ENCODE results near the gene ATF6. TPM values are rescaled to one million over a fixed set of nuclear protein-coding genes. Genes with fewer than 3 reads are reported as not detected.

Gene ATF6
- total RNA-seq, 2 experiments from 2014 or later = 22.9 to 28.0 TPM

GRCh38 chr1:161929137-161929536 lies 163.0 kb downstream of the ATF6 start:
- CTCF ChIA-PET = interaction anchor here (0.6 kb wide), 1 partner anchor 108 kb away, joined by 3 read pairs; no protein-coding TSS in a partner anchor
- no peak for DNase-seq
- Mint-ChIP-seq H3K27ac (no peak overlapping the region), H3K9me3 (peaks cover 3% of the 10 kb centered on the region), H3K27me3 (no peaks in the 10 kb centered on the region), H3K4me3 (no peak overlapping the region), H3K4me1 (peaks cover 14% of the 10 kb centered on the region), H3K36me3 (ENCODE audit: low read depth) (peaks cover 28% of the 10 kb centered on the region)
- POLR2A ChIA-PET = no interaction called here

- Mint-ChIP-seq H3K36me3 (ENCODE audit: low read depth) (peaks cover 27% of the 10 kb centered on the region), H3K27ac (no peak overlapping the region), H3K4me1 (peaks cover 23% of the 10 kb centered on the region), H3K9me3 (peaks cover 3% of the 10 kb centered on the region), H3K27me3 (no peaks in the 10 kb centered on the region), H3K4me3 (no peak overlapping the region)
- CTCF ChIA-PET = interaction anchor here (1.1 kb wide), 1 partner anchor 23 kb away, joined by 3 read pairs; no protein-coding TSS in a partner anchor
- POLR2A ChIA-PET = interaction anchor here (0.7 kb wide), 1 partner anchor 20 kb away, joined by 3 read pairs; no protein-coding TSS in a partner anchor
- no peak for DNase-seq
Observed at GRCh38 chr1:161930064-161930463, 163.9 kb downstream of the ATF6 start.

- Mint-ChIP-seq H3K27me3 (no peaks in the 10 kb centered on the region), H3K4me3 (no peak overlapping the region), H3K27ac (no peak overlapping the region), H3K4me1 (peaks cover 35% of the 10 kb centered on the region), H3K9me3 (peaks cover 3% of the 10 kb centered on the region), H3K36me3 (ENCODE audit: low read depth) (peaks cover 25% of the 10 kb centered on the region)
- ChIA-PET POLR2A (interaction anchor here (0.5 kb wide), 1 partner anchor 55 kb away, joined by 5 read pairs; no protein-coding TSS in a partner anchor), CTCF (interaction anchor here (1.5 kb wide), 1 partner anchor 8 kb away, joined by 4 read pairs; no protein-coding TSS in a partner anchor)
- no peak for DNase-seq
Observed at GRCh38 chr1:161932668-161933067, 166.5 kb downstream of the ATF6 start.

GRCh38 chr1:161933592-161934588 lies 167.8 kb downstream of the ATF6 start:
- peak; percentile 50 for DNase-seq
- peaks cover 35% of the 10 kb centered on the region for H3K4me1 Mint-ChIP-seq
- peaks cover 25% of the 10 kb centered on the region for H3K36me3 Mint-ChIP-seq (ENCODE audit: low read depth)
- peak overlapping the region; percentile 29 for H3K4me3 Mint-ChIP-seq
- no peaks in the 10 kb centered on the region for H3K27me3 Mint-ChIP-seq
- H3K9me3 Mint-ChIP-seq = peaks cover 3% of the 10 kb centered on the region
- peak overlapping the region; percentile 60 for H3K27ac Mint-ChIP-seq
- ChIA-PET CTCF (interaction anchor here (1.5 kb wide), 1 partner anchor 9 kb away, joined by 4 read pairs; no protein-coding TSS in a partner anchor), POLR2A (no interaction called here)

- H3K27ac Mint-ChIP-seq = peak overlapping the region; percentile 60
- H3K9me3 Mint-ChIP-seq = peaks cover 3% of the 10 kb centered on the region
- no peak overlapping the region for H3K4me3 Mint-ChIP-seq
- no peaks in the 10 kb centered on the region for H3K27me3 Mint-ChIP-seq
- H3K4me1 Mint-ChIP-seq = peaks cover 35% of the 10 kb centered on the region
- CTCF ChIA-PET = no interaction called here
- DNase-seq = no peak
- H3K36me3 Mint-ChIP-seq (ENCODE audit: low read depth) = peaks cover 19% of the 10 kb centered on the region
- POLR2A ChIA-PET = no interaction called here
Observed at GRCh38 chr1:161935264-161935663, 169.1 kb downstream of the ATF6 start.

- no peak overlapping the region for H3K4me3 Mint-ChIP-seq
- H3K27ac Mint-ChIP-seq = no peak overlapping the region
- ChIA-PET POLR2A (no interaction called here), CTCF (no interaction called here)
- DNase-seq = no peak
- H3K27me3 Mint-ChIP-seq = no peaks in the 10 kb centered on the region
- peaks cover 19% of the 10 kb centered on the region for H3K36me3 Mint-ChIP-seq (ENCODE audit: low read depth)
- H3K9me3 Mint-ChIP-seq = peaks cover 3% of the 10 kb centered on the region
- peaks cover 35% of the 10 kb centered on the region for H3K4me1 Mint-ChIP-seq
Observed at GRCh38 chr1:161936786-161937185, 170.7 kb downstream of the ATF6 start.

GRCh38 chr1:161940866-161941591 lies 174.9 kb downstream of the ATF6 start:
- no peak for DNase-seq
- peaks cover 36% of the 10 kb centered on the region for H3K36me3 Mint-ChIP-seq (ENCODE audit: low read depth)
- H3K9me3 Mint-ChIP-seq = no peaks in the 10 kb centered on the region
- peaks cover 3% of the 10 kb centered on the region for H3K4me1 Mint-ChIP-seq
- no peak overlapping the region for H3K4me3 Mint-ChIP-seq
- no peak overlapping the region for H3K27ac Mint-ChIP-seq
- CTCF ChIA-PET = no interaction called here
- no peaks in the 10 kb centered on the region for H3K27me3 Mint-ChIP-seq
- POLR2A ChIA-PET = interaction anchor here (0.6 kb wide), 1 partner anchor 27 kb away, joined by 3 read pairs; no protein-coding TSS in a partner anchor

- POLR2A ChIA-PET = interaction anchor here (0.6 kb wide), 1 partner anchor 28 kb away, joined by 3 read pairs; no protein-coding TSS in a partner anchor
- H3K4me3 Mint-ChIP-seq = no peak overlapping the region
Observed at GRCh38 chr1:161941726-161942436, 175.8 kb downstream of the ATF6 start.

GRCh38 chr1:161943737-161944136 lies 177.6 kb downstream of the ATF6 start:
- ChIA-PET CTCF (interaction anchor here (1.0 to 1.2 kb wide), 2 partner anchors 12 to 27 kb away, joined by 3 to 4 read pairs; no protein-coding TSS in a partner anchor), POLR2A (no interaction called here)
- peaks cover 33% of the 10 kb centered on the region for H3K36me3 Mint-ChIP-seq (ENCODE audit: low read depth)
- H3K27ac Mint-ChIP-seq = no peak overlapping the region
- H3K4me3 Mint-ChIP-seq = no peak overlapping the region
- no peak for DNase-seq
- no peaks in the 10 kb centered on the region for H3K4me1 Mint-ChIP-seq
- H3K27me3 Mint-ChIP-seq = no peaks in the 10 kb centered on the region
- H3K9me3 Mint-ChIP-seq = no peaks in the 10 kb centered on the region

More at GRCh38 chr1:161941726-161942436, 175.8 kb downstream of the ATF6 start:
- no peaks in the 10 kb centered on the region for H3K27me3 Mint-ChIP-seq
- peaks cover 34% of the 10 kb centered on the region for H3K36me3 Mint-ChIP-seq (ENCODE audit: low read depth)
- H3K4me1 Mint-ChIP-seq = peaks cover under 1% of the 10 kb centered on the region
- CTCF ChIA-PET = no interaction called here
- DNase-seq = no peak
- H3K27ac Mint-ChIP-seq = no peak overlapping the region
- H3K9me3 Mint-ChIP-seq = no peaks in the 10 kb centered on the region

- no peaks in the 10 kb centered on the region for H3K27me3 Mint-ChIP-seq
- no peaks in the 10 kb centered on the region for H3K9me3 Mint-ChIP-seq
- POLR2A ChIA-PET = no interaction called here
- no peak overlapping the region for H3K27ac Mint-ChIP-seq
- no peak overlapping the region for H3K4me3 Mint-ChIP-seq
- CTCF ChIA-PET = interaction anchor here (1.0 to 1.2 kb wide), 2 partner anchors 12 to 27 kb away, joined by 3 to 4 read pairs; no protein-coding TSS in a partner anchor
- no peaks in the 10 kb centered on the region for H3K4me1 Mint-ChIP-seq
- no peak for DNase-seq
- H3K36me3 Mint-ChIP-seq (ENCODE audit: low read depth) = peaks cover 35% of the 10 kb centered on the region
Observed at GRCh38 chr1:161944381-161944780, 178.3 kb downstream of the ATF6 start.

- ChIA-PET CTCF (interaction anchor here (0.7 to 1.7 kb wide), 2 partner anchors 8 to 9 kb away, joined by 3 to 5 read pairs; no protein-coding TSS in a partner anchor), POLR2A (no interaction called here)
- Mint-ChIP-seq H3K4me1 (no peaks in the 10 kb centered on the region), H3K4me3 (no peak overlapping the region), H3K27ac (no peak overlapping the region), H3K9me3 (no peaks in the 10 kb centered on the region), H3K27me3 (no peaks in the 10 kb centered on the region), H3K36me3 (ENCODE audit: low read depth) (peaks cover 43% of the 10 kb centered on the region)
- no peak for DNase-seq
Observed at GRCh38 chr1:161945306-161946060, 179.4 kb downstream of the ATF6 start.

Measured in activated CD4-positive, alpha-beta T cell treated with anti-CD3 and anti-CD28 coated beads, Interleukin-2, amount 10 ng/mL, durations not matched to agents 7 days and 5 days (primary cell).